GM21737 (cell line): Measurements from ENCODE around the gene NSD1.
"Not testable (repeated sequence)": the region's sequence is repeated elsewhere in the genome, so short reads cannot be mapped to it uniquely, and the experiment has no call there.

ENCODE experiments used
- ATAC-seq: cut with Tn5 transposase; IDR thresholded peaks from one replicate; pipeline ENCODE4 v1.9.1; 2021; ENCODE audit warnings: mild to moderate bottlenecking, moderate library complexity; ENCODE audit not compliant: unreplicated experiment

NSD1 gene

DNA sequence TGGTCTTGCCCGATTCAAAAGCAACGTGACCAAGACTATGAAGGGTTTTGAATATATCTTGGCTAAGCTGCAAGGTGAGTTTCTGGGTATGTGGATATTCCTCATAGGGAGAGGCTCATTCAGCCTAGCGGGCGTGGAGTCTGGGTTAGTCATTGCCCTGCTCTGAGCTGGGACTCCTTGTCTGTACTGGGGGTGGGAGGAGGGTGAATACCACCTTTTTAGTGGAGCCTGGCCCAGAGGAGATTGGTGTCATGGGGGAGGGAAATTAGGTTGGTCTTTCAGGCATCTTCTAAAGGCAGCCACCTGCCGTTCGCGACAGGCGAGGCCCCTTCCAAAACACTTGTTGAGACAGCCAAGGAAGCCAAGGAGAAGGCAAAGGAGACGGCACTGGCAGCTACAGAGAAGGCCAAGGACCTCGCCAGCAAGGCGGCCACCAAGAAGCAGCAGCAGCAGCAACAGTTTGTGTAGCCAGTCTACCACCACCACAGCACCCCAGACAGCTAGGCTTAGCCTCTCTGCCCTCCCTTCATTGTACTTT is 172.6 kb downstream of the NSD1 start:
- not testable (repeated sequence) for ATAC-seq

DNA sequence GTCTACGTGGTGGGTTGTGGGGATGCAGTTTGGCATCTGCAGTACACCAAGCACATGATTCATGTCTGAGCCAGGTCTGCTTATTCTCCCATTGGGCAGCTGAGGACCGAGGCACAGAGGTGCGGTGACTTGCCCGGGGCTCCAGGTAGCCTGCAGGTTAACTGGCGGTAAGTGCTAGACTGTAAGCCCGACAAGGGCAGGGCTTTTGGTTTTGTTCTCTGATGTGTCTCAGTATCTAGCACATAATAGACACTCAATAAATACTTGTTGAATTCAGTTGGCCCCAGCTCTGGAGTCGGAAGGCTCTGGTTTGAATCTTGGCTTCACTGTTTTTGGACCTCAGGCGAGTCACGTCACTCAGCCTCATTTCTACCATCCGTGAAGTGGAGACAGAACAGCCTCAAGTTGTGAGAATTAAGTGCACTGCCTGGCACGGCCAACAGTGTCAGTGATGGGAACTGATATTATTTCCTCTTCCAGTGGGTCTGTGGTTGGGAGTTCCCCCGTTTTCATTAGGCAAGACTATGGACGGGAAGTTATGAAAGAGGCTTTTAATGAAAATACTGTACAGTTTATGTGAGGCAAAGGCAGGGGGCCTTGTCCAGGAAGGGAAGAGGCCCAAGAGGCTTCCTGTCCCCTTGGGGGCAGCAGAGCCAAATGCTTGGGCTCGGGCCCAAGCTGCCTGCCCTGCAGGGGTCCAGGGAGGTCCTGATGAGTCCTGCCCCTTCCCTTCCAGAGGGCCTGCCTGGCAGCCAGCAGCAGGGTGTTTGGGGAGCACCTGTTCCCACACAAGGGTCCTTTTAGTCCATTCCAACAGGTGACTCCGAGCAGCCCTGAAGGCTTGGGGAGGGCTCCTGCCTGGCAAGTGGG is 173.3 kb downstream of the NSD1 start:
- ATAC-seq: no peak

GRCh38 chr5:177307544-177308363 is 174.2 kb downstream of the NSD1 start:
- ATAC-seq: no peak

DNA sequence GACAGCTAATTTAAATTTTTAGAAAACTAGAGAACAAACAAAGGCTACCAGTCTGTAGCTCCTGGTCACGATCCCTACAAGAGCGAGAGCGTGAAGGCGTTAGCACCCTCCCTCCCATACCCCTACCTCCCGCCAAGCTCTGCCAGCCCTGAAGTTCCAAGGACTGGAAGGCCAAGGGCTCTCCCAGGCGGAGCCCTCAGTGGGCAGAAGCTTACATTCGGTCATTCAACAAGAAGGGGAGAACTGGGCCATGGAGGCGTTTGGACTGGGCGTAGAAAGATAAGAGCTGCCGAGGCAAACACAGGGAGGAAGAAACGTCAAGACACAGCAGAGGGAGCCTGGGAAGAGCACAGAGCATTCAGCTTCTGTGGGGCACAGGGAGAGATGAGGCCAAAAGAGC is 175.2 kb downstream of the NSD1 start:
- ATAC-seq: no peak

DNA sequence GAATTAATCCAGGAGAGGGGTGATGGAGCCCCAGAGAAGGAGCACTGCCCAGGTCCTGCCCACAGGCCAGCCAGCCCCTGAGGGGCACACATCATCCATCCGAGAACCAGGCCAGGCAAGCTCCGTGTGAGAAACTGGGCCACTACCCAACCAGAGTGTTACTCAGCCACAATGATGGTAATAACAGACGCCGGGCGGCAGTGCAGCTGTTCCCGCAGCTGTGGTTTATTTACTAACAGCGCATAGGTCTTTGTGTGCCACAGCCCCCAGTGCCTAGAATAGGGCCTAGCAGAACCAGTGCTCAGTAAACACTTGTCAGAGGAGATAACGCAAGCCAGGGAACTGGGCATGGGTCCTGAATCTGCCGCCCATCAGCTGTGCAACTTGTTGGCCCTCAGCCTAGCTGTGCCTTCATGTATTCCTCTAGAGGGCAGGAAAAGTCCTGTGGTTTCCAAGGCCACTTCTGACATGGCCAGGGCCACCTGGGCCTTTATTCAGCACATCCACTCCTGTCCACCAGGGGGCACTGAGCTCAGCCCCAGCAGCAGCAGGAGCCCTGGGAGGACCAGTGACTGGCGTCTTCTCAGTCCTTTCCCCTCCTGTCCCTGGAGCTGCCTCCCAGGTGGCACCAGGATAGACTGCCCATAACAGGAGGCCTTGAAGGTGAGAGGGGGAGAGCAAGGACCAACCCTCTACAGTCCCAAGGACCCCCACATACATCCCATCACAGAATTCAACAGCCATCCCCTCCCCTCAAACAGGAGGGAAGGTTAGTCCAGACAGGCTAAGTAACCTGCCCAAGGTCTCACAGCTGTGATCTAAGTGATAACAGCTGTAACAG is 176.0 kb downstream of the NSD1 start:
- ATAC-seq: no peak

GRCh38 chr5:177310332-177310731 is 176.8 kb downstream of the NSD1 start:
- ATAC-seq: no peak

DNA sequence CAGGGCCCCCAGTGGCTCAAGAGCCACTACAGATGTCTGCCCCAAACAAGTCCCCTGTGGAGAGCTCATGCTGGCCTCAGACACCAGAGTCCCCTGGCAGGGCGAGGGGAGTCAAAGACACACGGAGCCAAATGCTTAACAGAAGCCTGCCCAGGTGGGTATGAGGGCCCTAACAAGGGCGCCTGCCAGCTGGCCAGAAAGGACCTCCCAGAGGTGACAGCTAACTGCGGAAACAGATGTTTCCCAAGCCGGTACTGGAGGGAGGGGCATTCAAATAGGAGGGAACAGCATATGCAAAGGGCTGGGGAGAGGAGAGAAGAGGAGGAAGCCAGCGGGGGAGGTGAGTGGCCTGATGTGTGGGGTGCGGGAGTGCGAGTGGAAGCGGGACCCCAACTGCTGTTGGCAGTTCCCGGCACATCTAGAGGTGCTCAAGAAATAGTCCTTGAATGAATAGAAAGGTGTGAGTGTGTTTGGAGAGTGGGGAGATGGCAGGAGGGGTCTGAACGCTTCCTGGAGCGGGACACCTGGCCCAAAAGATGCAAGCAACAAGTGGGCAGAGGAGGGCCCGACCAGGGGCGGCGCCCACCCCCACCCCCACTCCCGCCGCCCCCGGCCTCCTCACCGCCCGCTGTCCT is 177.3 kb downstream of the NSD1 start:
- ATAC-seq: no peak

- no peak for ATAC-seq
These were observed 177.8 kb downstream of the NSD1 start for GRCh38 chr5:177311392-177311722.

DNA sequence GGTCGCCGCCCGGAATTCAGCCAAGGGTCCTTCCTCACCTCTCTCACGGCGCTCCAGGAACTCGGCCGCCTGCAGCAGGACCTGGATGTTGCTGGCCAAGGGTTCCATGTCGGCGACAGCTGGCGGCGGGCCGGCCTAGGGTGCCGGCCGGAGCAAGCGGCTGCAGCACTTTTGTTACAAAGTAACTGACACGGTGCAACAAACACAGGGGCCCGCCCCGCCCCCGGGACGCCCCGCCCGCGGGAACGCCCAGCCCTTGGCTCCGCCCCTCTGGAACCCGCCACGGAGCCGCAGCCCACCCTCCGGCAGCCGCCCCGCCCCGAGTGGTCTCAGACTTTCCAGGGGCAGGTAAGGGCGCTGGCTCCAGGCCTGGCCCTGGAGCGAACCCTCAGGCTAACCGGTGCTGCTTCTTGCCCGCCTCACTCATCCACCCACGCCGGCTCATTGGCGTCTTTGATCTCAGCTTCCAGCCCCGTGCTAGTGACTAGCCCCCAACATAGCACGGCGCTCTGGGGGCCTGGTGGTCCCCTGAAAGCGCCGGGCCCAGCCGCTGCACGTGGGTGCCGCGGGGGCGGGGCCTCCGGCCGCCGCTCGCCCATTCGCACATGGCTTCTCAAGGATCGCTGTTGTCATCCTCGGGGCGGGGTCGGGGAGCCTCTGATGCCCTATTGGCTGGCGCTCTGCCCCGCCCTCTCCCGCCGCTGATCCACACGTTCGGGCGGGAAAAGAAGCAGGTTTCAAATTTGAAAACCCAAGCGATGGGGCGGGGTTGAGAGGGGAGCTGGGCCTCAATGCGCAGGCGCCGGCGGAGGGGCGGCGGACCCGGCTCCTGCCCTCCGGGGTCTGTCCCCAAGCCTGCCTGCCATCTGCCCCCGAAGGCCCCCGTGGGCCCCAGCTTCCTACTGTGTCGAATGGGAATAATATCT is 178.4 kb downstream of the NSD1 start, which contains the start of gene MXD3:
Gene MXD3, minus strand, starts transcription at position 176 of the 926 bp plus-strand sequence. Its CDS starts 68 bp downstream, at position 108.
- ATAC-seq: peak; percentile 71

- peak; percentile 26 for ATAC-seq
These were observed 179.1 kb downstream of the NSD1 start for GRCh38 chr5:177312649-177313181.

DNA sequence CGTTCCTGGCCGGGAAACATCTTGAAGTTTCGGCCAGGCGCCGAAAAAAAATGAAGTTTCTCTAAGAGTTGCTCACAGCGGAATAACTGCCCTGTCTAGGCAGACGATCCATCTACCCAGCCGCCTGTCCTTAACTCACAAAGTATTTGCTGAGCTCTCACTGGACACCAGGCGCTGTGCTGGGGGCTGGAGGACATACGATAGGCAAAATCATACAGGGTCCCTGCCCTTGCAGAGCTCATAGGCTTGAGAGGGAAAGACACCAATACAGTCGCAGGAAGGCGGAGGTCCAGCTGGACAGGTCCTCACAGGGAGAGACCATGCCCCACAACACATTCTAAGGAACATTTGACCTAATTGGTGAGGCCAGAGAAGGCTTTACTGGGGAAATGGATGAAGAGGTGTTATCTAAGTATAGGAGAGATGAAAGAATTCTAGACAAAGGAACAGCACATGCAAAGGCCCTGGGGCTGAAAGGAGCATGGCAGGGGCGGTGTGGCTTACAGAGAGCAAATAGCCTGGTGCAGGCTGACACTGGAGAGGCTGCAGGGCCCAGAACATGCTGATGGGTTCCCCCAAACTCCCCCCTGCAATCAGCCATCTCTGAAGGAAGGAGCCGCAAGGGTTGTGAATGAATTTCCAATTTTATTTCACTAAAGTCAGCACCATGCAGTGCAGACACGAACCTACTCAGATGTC is 180.1 kb downstream of the NSD1 start:
- no peak for ATAC-seq

GRCh38 chr5:177314376-177315342 is 181.1 kb downstream of the NSD1 start:
- ATAC-seq: no peak

DNA sequence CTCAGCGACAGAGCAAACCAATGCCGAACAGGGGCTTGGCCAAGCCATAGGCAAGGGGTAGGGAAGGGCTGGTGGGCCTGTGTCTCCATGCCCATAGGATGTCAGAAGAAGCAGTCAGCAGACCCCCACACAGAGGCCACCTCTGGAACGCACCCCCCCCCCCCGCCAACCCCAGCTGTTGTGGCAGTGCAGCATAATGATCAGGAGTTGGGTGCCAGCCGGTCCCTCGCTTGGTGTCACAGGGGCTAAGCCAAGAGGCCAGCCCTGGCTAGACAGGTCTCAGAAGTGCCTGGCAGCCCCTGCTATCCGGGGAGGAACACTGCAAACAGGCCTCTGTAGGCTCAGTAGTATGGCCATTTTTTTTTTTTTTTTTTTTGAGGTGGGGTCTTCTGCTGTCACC is 181.8 kb downstream of the NSD1 start:
- no peak for ATAC-seq

DNA sequence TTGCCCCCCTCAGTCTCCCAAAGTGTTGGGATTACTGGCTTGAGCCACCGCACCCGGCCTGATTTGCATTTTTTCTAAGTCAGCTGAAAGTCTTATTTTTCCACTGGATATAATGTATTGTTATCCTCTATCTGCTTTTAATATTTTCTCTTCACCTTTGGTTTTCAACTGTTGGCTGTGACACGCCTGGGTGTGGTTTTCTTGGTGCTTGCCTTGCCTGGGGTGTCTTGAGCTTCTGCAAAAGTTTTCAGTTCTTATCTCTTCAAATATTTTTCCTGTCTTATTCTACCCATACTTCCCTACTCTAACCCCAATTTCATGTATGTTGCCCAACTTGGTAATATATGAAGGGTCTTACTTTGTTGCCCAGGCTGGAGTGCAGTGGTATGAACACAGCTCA is 182.4 kb downstream of the NSD1 start:
- ATAC-seq: no peak

DNA sequence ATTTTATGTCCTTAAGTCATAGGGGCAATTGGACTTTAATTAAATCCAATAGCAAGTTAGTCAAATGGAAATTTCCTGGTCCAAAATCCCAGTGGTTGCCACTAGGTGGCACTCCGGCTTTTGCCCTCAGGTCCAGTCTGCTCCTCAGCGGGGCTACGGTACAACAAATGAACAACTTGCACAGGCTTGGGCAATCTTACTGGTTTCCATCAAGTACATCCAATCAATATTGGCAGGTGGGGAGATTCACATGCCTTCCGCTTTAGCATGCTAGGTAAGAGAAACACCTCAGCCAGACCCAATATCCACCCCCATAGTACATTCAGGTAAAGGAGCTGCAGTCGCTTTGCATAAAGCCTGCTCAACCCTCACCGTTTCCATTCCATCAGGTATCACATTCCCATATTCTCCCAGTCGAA is 184.4 kb downstream of the NSD1 start:
- no peak for ATAC-seq

DNA sequence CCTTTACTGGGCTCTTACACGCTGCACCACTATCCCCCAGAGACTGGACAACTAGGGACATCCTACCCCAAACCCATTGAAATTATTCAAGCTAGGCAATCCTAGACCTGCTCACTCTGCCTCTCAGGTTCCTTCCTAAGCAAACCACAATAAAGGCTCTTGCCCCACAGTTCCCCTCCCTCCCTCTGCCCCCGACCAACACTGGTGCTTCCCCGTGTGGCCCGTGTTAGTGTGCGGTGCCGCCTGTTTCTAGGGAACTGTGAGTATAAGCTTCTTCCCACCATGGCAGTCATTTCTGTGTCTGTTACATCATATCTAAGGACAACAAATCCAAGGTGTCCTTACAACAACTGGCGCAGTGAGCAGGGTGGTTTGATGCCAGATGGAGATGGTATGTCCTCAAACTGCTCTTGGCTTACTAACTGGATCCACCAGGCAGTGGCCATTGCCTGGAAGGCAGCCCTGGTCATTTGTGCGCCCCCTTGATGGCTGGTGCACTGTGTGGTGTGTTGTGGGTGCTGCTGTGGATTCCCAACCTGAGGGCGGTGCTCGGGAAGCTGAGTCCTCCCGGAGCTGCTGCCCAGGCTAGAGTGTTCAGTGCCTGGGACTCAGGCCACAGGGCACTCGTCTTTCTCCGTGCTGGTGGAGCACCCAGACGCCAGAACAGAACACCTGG is 186.5 kb downstream of the NSD1 start:
- ATAC-seq: no peak

DNA sequence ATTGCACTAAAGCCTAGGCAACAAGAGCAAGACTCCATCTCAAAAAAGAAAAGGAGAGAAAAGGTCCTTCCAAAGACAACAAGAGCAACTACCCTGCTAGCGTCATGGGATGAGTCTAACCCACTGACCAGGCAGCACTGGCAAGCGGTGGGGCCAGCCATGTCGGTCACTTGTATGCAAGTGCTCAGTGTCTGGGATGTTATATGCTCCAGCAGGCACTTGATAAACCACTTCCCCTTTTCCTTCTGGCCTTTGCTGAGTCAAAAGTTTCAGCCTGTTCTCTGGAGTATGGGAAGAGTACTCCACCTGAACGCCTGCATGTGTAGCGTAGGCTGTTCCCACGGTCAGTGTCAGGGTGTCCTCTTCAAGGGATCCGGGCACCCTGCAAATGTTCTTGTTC is 187.3 kb downstream of the NSD1 start:
- no peak for ATAC-seq
